Spinal cord (tissue), 10 donors: Measurements from ENCODE around the gene LPGAT1. TPM values are rescaled to one million over a fixed set of nuclear protein-coding genes. Genes with fewer than 3 reads are reported as not detected.

Experiments
- DNase-seq, 6 donors: peaks; one replicate each; pipeline versions ENCODE4 v3.0.0 to v3.0.0-alpha.2; 2013 to 2015; ENCODE audit warnings: low spot score in 6 of 6, low read depth in 4 of 6
- H3K27ac ChIP-seq: one replicate; pipeline ENCODE4 v1.5.1; 2013; ENCODE audit warnings: low read depth, low read length, control low read depth
- H3K27me3 ChIP-seq: one replicate; pipeline ENCODE4 v1.6.1; 2013; ENCODE audit warnings: low read length; ENCODE audit not compliant: control insufficient read depth, insufficient read depth
- H3K36me3 ChIP-seq: one replicate; pipeline ENCODE4 v1.6.1; 2013; ENCODE audit warnings: low read length; ENCODE audit not compliant: control insufficient read depth, insufficient read depth
- H3K4me1 ChIP-seq: one replicate; pipeline ENCODE4 v1.6.1; 2013; ENCODE audit warnings: low read length; ENCODE audit not compliant: control insufficient read depth, insufficient read depth
- H3K4me3 ChIP-seq: one replicate; pipeline ENCODE4 v1.5.1; 2013; ENCODE audit warnings: low read depth, low read length, control low read depth
- H3K9me3 ChIP-seq: one replicate; pipeline ENCODE4 v1.6.1; 2013; ENCODE audit warnings: low read length; ENCODE audit not compliant: control insufficient read depth, insufficient read depth
- WGBS: methylation state at CpG from one replicate; pipeline ENCODE4 v1.1.5; 2013; ENCODE audit warnings: missing lambda C conversion rate; ENCODE audit not compliant: insufficient coverage; 5-methylcytosine and 5-hydroxymethylcytosine counted together
- polyA plus RNA-seq, 2 donors: library from polyadenylated mRNA; unstranded; fragments of 120-200 nt; gene quantifications; one replicate each; pipeline ENCODE4 v1.2.1, GENCODE V29; 2013; ENCODE audit not compliant: insufficient read length in 2 of 2
- total RNA-seq, 2 donors: library from RNA; depleted of rRNA in 1 of 2; stranded (reverse); fragments of 120-200 nt in 1 of 2; fragments of >200 nt in 1 of 2; gene quantifications; one replicate each; pipeline versions ENCODE4 v1.2.3 to v1.2.4, GENCODE V29; 2013 to 2014
- donor health status: healthy.

LPGAT1 gene
- total and polyA plus RNA-seq, 4 donors, result 25.6 to 73.0 (median 37.0) TPM

DNA sequence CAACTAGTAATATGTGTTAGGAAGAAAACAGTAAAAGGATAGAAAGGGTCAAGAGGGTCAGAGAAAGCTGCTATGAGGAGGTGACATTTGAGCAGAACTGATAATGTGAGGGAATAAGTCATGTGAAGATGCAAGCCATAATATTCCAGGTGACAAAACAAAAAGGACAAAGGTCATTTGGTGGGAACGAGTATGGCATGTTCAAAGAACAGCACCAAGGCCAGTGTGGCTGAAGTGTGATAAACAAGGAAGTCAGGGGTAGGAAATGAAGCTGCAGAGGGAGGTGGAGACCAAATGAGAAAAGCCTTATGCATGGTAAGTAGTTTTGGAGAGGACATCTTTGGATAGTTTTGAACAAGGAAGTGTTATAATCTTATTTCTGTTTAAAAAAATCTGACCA lies 46.7 kb downstream of the LPGAT1 start:
- DNase-seq, result no peak
- H3K27me3 ChIP-seq, result no peaks in the 10 kb centered on the region
- WGBS, result 40% methylated on average over 1 of the region's 1 CpG
- no peak overlapping the region for H3K27ac ChIP-seq
- H3K4me3 ChIP-seq, result no peak overlapping the region
- peaks cover 13% of the 10 kb centered on the region for H3K36me3 ChIP-seq
- no peaks in the 10 kb centered on the region for H3K4me1 ChIP-seq
- H3K9me3 ChIP-seq, result no peaks in the 10 kb centered on the region

DNA sequence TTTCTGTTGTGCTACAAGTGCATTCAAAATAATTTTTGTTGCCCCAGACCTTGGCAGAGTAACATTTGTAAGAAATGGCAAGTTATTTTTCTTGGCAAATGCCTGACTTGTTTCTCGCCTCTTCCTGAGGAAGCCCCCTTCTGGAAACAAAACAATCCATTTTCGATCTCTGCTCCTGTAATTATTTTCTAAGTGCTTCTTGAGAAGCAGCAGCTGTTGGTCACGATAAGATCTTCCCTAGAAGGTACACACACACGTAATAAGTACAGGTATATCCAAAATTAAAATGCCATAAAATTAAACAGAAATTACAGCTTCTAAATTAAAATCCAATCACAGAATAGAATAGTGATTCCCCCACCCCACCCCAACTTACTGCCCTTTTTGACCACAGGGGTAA lies 47.3 kb downstream of the LPGAT1 start:
- no peak for DNase-seq
- Histone ChIP-seq H3K36me3 (peaks cover 13% of the 10 kb centered on the region), H3K27me3 (no peaks in the 10 kb centered on the region), H3K27ac (no peak overlapping the region), H3K4me3 (no peak overlapping the region), H3K4me1 (no peaks in the 10 kb centered on the region), H3K9me3 (no peaks in the 10 kb centered on the region)
- WGBS, result 33% methylated on average over 1 of the region's 4 CpGs

DNA sequence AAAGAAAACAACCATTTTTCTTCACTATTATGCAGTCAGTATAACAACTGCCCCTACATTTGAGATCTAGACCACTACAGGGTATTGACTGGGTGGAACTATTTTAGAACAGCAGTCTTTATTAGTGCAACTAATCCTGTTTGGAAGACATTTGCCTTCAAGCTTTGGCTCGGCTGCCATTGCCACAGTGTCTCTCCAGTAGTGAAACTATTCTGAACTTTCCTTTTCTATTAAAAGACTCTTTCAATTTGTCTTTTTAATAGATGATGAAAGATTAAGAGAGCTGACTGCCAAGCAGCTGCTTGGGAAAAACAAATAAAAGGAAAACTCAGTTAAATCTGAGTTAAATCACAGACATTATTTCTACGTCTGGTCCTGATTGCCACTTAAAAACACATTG lies 49.3 kb downstream of the LPGAT1 start:
- Histone ChIP-seq H3K36me3 (peaks cover 17% of the 10 kb centered on the region), H3K9me3 (no peaks in the 10 kb centered on the region), H3K27ac (no peak overlapping the region), H3K27me3 (no peaks in the 10 kb centered on the region), H3K4me3 (no peak overlapping the region), H3K4me1 (no peaks in the 10 kb centered on the region)
- WGBS, result no CpG with 5 or more reads among the region's 2 CpGs
- peak in 1 of 6 donors; percentile 7 for DNase-seq

GRCh38 chr1:211775170-211775569 lies 55.4 kb downstream of the LPGAT1 start:
- H3K27ac ChIP-seq, result no peak overlapping the region
- WGBS, result 80% methylated on average over 1 of the region's 4 CpGs

DNA sequence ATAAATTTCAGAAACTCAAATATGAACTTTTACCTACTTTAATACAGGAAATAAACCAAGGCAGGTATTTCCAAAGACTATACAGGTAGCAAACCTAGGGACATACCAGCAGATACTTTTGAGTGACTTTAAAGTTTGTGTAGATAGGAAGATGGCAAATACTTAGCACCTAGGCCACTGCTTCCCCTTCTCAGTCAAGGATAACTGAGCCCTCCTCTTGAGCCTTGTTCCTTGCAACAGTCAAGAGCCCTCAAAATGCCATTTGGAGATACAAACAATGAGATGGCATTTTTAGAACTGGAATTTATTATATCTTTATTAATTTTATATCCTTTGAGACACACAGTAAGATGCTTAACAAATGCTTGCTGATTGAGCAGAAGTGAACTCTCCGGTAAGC lies 65.9 kb downstream of the LPGAT1 start:
- WGBS, result no CpG with 5 or more reads among the region's 1 CpG
- H3K4me1 ChIP-seq, result no peaks in the 10 kb centered on the region
- no peaks in the 10 kb centered on the region for H3K9me3 ChIP-seq
- H3K4me3 ChIP-seq, result no peak overlapping the region
- no peak for DNase-seq
- no peaks in the 10 kb centered on the region for H3K36me3 ChIP-seq
- H3K27me3 ChIP-seq, result no peaks in the 10 kb centered on the region
- H3K27ac ChIP-seq, result no peak overlapping the region

More at GRCh38 chr1:211775170-211775569, 55.4 kb downstream of the LPGAT1 start:
- no peaks in the 10 kb centered on the region for H3K4me1 ChIP-seq
- no peak overlapping the region for H3K4me3 ChIP-seq
- DNase-seq, result no peak
- no peaks in the 10 kb centered on the region for H3K9me3 ChIP-seq
- peaks cover 16% of the 10 kb centered on the region for H3K36me3 ChIP-seq
- no peaks in the 10 kb centered on the region for H3K27me3 ChIP-seq

GRCh38 chr1:211762206-211762605 lies 68.4 kb downstream of the LPGAT1 start:
- Histone ChIP-seq H3K27ac (no peak overlapping the region), H3K27me3 (no peaks in the 10 kb centered on the region), H3K4me3 (no peak overlapping the region), H3K4me1 (no peaks in the 10 kb centered on the region), H3K9me3 (no peaks in the 10 kb centered on the region), H3K36me3 (peaks cover 3% of the 10 kb centered on the region)
- WGBS, result 60% methylated on average over 1 of the region's 3 CpGs
- DNase-seq, result no peak

- no peak overlapping the region for H3K27ac ChIP-seq
- no peaks in the 10 kb centered on the region for H3K9me3 ChIP-seq
- DNase-seq, result no peak
- H3K36me3 ChIP-seq, result peaks cover 6% of the 10 kb centered on the region
- no peaks in the 10 kb centered on the region for H3K4me1 ChIP-seq
- no peaks in the 10 kb centered on the region for H3K27me3 ChIP-seq
- H3K4me3 ChIP-seq, result no peak overlapping the region
These were observed 69.2 kb downstream of the LPGAT1 start for GRCh38 chr1:211761400-211761799.

GRCh38 chr1:211756471-211757020 lies 74.0 kb downstream of the LPGAT1 start:
- H3K4me1 ChIP-seq, result no peaks in the 10 kb centered on the region
- no peak overlapping the region for H3K27ac ChIP-seq
- H3K27me3 ChIP-seq, result no peaks in the 10 kb centered on the region
- DNase-seq, result no peak
- H3K9me3 ChIP-seq, result no peaks in the 10 kb centered on the region
- H3K36me3 ChIP-seq, result peaks cover 8% of the 10 kb centered on the region
- H3K4me3 ChIP-seq, result no peak overlapping the region
- no CpG with 5 or more reads among the region's 7 CpGs for WGBS

DNA sequence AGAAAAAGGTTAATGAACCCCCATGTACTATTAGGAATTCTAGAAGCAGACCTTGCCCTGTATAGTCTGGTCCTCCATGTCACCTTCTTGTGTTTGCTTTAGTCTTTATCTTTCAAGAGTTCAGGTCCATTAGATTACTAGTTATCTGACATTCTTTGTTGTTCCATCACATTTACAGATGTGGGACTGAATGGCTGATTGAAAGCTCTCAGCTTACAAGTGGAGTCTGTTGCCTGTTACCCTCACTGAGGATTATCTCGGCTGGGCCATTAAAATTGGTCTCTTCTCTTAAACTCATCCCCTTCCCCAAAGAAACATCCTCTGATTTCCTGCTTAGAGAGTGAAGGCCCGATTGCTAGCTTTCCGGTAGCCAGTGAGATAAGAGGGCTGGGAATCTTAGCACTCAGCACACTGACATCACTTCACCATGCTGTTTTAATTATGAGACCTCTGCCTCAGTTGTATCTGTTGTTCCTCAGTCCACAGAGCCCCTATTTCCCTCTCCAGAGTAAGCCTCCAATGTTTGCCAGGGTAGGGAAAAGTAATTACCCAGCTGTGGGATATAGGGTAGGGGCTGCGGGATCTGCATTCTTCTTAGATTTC lies 76.8 kb downstream of the LPGAT1 start:
- 100% methylated on average over 1 of the region's 4 CpGs for WGBS
- peaks cover 13% of the 10 kb centered on the region for H3K36me3 ChIP-seq
- no peak for DNase-seq
- H3K4me1 ChIP-seq, result no peaks in the 10 kb centered on the region
- no peaks in the 10 kb centered on the region for H3K9me3 ChIP-seq
- no peak overlapping the region for H3K4me3 ChIP-seq
- H3K27me3 ChIP-seq, result no peaks in the 10 kb centered on the region
- no peak overlapping the region for H3K27ac ChIP-seq

GRCh38 chr1:211752951-211753486 lies 77.5 kb downstream of the LPGAT1 start:
- Histone ChIP-seq H3K36me3 (peaks cover 17% of the 10 kb centered on the region), H3K9me3 (no peaks in the 10 kb centered on the region), H3K4me3 (no peak overlapping the region), H3K27me3 (no peaks in the 10 kb centered on the region), H3K4me1 (no peaks in the 10 kb centered on the region), H3K27ac (no peak overlapping the region)
- no CpG with 5 or more reads among the region's 2 CpGs for WGBS
- no peak for DNase-seq
